HG02852 (cell line): ENCODE measurements around the gene MSH5.
A peak's percentile ranks its signal among the peaks of the same experiment; 100 is the strongest.
"Not testable (repeated sequence)": the region's sequence is repeated elsewhere in the genome, so short reads cannot be mapped to it uniquely, and the experiment has no call there.

Experiments used
- ATAC-seq: cut with Tn5 transposase; IDR thresholded peaks from one replicate; pipeline ENCODE4 v1.9.1; 2021; ENCODE audit warnings: mild to moderate bottlenecking, moderate library complexity; ENCODE audit not compliant: unreplicated experiment

MSH5 gene

DNA sequence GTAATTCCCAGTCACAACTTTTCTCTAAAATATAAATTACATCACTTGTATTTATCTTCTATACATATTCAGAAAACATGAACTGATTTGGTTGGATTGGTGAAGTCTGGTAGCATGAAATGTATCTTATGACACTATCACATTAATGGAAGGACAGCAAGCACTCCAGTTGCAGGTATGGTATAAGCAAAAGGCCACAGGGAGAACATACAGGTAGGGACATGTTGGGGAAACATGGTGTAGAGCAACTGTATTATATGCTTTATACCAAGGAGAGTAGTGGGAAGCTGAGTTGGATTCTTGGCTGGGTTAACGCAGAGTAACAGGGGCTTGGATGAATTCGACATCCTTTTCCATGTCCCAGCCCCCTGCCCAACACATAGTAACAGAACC lies 57.2 kb downstream of the MSH5 start:
- ATAC-seq, result no peak

DNA sequence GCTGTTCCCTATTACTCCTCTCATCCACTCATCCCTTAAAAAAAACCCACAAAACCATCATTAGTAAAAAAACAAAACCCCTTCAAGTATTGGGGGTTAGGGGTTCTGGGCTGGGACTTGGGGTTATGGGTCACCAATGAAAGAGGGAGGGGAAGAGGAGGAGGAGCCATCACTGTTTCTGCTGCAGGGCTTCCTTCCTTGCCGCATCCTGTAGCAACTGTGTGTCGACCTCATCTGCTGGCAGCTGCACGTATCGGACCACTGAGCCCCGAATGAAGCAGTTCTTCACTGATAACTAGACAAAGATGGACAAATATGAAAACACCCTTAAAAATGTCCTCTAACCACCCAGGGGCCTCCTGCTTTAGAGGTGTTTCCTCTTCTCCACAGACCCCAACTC lies 57.8 kb downstream of the MSH5 start:
- ATAC-seq, result no peak

DNA sequence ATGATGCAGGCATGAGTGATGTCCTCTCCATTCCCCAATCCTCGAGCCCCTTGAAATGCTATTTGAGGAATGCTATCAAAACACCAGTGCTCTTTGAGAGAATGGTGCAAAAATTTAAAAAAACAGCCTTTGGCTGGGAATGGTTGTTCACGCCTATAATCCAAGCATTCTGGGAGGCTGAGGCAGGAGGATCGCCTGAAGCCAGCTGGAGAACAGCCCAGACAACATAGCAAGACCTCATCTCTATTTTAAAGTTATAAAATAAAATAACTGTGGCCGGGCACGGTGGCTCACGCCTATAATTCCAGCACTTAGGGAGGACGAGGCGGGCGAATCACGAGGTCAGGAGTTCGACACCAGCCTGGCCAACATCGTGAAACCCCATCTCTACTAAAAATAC lies 60.0 kb downstream of the MSH5 start:
- no peak for ATAC-seq

DNA sequence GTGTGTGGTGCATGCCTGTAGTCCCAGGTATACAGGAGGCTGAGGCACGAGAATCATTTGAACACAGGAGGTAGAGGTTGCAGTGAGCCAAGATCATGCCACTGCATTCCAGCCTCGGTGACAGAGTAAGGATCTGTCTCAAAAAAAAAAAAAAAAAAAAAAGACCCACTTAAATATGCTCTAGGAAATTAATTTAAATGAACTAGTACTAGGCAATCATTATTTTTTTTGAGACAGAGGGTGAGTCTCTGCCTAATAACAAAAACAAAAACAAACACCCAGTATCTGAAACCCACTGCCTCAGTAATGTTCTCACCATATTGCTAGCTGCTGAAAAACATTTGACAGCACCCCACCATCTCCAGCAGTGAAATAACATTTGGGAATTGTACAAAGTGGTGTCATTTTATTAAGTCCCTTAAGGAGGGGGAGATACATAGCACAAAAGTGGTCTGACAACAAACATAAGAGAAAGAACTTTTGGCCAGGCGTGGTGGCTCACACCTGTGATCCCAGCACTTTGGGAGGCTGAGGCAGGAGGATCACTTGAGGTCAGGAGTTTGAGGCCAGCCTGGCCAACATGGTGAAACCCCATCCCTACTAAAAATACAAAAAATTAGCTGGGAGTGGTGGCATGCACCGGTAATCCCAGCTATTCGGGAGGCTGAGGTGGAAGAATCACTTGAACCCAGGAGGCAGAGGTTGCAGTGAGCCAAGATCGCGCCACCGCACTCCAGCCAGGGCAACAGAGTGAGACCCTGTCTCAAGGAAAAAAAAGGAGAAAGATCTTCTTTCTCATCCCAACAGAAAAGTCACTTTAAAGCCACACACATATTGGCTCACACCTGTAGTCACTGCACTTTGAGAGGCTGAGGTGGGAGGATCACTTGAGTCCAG lies 61.5 kb downstream of the MSH5 start:
- not testable (repeated sequence) for ATAC-seq

DNA sequence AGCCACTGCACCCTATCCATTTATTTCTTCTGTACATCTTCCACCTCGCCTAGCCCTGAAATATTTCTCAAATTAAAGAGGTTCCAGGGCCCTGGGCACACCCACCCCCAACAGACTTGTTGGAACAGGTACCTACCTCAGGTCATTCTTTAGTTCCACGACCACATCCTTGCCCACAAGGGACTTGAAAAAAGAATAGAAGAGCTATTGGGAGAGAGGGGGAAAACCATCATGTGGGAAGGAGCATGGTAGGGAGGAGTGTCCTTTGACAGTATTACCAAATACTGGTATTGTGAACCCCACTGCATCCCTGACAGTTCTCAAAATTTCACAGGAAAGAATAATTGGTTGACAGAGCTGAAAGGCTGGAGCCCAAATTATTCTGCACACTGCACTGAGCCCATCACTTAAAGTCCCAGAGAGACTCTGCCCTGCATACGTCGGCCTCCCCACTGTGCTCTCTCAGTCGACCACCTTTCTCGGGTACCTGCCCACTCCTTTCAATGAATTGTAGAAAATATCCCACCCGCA lies 66.2 kb downstream of the MSH5 start:
- ATAC-seq, result peak; percentile 23

DNA sequence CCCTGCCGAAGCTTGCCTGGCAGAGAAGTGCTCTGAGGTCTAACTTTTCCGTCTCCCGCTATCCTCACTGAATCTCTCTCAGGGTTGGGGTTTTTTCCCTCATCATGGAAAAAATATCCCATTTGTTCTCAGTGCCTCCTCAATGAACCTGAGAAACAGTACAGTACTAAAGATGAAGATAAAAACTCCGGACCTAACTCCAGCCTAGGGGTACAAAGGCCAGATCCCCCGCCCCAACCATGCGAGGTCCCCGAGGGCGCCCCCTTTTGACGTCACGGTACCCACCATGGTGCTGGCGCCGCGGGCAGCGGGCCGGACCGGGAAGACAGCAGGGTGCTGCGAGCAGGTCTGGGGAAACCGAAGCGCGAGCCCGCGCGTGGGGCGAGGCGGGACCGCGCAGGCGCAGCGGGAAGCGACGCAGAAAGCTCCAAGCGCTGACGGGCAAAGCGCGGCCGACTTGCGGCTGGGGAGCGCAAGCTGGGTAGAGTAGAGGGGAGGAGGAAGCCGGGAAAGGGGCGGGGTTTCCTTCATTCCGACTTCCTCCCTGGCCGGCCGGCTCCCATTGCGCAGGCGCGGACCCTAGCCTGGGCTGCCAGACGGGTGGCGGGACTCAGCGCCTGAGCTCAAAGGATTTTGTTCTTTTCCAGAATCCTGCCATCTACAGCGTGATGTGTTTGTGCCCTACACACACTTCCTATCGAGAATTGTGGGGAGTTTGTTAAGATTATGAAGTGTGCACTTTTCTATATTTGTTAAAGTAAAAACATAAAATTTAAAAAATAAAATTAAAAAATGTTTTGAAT lies 66.9 kb downstream of the MSH5 start, which contains the start of gene LSM2:
Gene LSM2 (minus strand): TSS at position 497 of the 803 bp plus-strand sequence. CDS start 209 bp downstream, at position 288.
- peak; percentile 85 for ATAC-seq

DNA sequence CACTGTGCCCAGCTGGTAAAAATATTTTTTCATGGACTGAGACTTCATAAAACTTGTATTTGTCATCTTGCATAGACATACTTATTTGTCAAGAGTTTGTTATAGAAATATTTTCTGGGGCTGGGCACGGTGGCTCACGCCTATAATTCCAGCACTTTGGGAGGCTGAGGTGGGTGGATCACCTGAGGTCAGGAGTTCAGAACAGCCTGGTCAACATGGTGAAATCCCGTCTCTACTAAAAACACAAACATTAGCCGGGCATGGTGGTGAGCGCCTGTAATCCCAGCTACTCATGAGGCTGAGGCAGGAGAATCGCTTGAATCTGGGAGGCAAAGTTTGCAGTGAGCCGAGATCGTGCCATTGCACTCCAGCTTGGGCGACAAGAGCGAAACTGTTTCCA lies 68.8 kb downstream of the MSH5 start:
- not testable (repeated sequence) for ATAC-seq

DNA sequence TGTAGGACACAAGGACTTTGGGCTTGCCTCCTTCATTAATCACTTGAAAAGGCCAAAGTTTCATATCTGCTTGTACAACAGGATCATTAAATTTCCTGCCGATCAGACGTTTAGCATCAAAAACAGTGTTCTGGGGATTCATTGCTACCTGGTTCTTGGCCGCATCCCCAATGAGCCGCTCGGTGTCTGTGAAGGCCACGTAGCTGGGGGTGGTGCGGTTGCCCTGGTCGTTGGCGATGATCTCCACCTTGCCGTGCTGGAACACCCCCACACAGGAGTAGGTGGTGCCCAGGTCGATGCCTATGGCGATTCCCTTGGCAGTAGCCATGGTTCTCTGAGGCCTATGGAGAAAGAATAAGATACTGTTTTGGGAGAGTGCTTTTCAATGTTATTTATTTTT lies 71.8 kb downstream of the MSH5 start:
- no peak for ATAC-seq
